Measurements from ENCODE around the gene UBE2L3.
"Not testable (repeated sequence)": the region's sequence is repeated elsewhere in the genome, so short reads cannot be mapped to it uniquely, and the experiment has no call there.

The UBE2L3 gene

GRCh38 chr22:21605887-21606564 is 38.5 kb downstream of the UBE2L3 start:
- no peak overlapping the region for H3K4me3 ChIP-seq (ENCODE audit: control insufficient read depth, low read depth, low read length)
- DNase-seq (ENCODE audit: low read depth) = no peak
- TF ChIP-seq, protein P1, sequence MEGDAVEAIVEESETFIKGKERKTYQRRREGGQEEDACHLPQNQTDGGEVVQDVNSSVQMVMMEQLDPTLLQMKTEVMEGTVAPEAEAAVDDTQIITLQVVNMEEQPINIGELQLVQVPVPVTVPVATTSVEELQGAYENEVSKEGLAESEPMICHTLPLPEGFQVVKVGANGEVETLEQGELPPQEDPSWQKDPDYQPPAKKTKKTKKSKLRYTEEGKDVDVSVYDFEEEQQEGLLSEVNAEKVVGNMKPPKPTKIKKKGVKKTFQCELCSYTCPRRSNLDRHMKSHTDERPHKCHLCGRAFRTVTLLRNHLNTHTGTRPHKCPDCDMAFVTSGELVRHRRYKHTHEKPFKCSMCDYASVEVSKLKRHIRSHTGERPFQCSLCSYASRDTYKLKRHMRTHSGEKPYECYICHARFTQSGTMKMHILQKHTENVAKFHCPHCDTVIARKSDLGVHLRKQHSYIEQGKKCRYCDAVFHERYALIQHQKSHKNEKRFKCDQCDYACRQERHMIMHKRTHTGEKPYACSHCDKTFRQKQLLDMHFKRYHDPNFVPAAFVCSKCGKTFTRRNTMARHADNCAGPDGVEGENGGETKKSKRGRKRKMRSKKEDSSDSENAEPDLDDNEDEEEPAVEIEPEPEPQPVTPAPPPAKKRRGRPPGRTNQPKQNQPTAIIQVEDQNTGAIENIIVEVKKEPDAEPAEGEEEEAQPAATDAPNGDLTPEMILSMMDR (IDR thresholded peaks at IDR 0.05; ENCODE audit: control insufficient read depth, insufficient read depth, low read depth, low read length, missing control alignments) = no peak

DNA sequence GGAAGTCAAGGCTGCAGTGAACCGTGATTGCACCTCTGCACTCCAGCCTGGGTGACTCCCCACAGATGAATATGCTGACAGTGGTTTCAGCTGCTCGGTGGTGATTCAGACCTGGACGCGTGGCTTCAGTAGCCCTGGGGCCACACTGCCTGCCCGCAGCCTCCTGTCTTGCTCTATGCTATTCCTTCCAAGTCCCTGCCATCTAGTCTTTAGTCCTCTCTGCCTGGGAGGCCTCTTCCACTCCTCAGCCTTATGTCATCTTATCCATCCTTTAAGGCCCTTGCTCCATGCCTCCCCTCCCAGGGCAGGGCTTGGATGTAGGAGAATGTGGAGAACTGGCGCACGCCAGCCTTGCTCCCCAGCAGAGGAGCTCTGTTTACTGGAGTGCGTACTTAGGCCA is 39.3 kb downstream of the UBE2L3 start:
- DNase-seq (ENCODE audit: low read depth) = no peak
- H3K4me3 ChIP-seq (ENCODE audit: control insufficient read depth, low read depth, low read length) = no peak overlapping the region
- TF ChIP-seq, protein P1 (IDR thresholded peaks at IDR 0.05; ENCODE audit: control insufficient read depth, insufficient read depth, low read depth, low read length, missing control alignments) = no peak

DNA sequence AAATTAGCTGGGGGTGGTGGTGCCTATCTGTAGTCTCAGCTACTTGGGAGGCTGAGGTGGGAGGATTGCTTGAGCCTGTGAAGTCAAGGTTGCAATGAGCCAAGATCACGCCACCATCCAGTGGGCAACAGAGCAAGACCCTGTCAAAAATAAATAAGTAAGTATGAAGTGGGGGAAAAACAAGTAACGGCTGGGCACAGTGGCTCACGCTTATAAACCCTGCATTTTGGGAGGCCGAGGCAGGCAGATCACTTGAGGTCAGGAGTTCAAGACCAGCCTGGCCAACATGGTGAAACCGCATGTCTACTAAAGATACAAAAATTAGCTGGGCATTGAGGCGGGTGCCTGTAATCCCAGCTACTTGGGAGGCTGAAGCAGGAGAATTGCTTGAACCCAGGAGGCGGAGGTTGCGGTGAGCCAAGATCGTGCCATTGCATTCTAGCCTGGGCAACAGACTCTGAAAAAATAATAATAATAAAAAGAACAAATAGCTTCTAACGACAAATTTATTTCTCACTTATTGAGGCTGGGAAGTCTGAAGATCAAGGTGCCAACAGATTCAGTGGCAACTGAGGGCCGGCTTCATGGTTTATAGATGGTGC is 42.1 kb downstream of the UBE2L3 start:
- not testable (repeated sequence) for DNase-seq (ENCODE audit: low read depth); H3K4me3 ChIP-seq (ENCODE audit: control insufficient read depth, low read depth, low read length)

DNA sequence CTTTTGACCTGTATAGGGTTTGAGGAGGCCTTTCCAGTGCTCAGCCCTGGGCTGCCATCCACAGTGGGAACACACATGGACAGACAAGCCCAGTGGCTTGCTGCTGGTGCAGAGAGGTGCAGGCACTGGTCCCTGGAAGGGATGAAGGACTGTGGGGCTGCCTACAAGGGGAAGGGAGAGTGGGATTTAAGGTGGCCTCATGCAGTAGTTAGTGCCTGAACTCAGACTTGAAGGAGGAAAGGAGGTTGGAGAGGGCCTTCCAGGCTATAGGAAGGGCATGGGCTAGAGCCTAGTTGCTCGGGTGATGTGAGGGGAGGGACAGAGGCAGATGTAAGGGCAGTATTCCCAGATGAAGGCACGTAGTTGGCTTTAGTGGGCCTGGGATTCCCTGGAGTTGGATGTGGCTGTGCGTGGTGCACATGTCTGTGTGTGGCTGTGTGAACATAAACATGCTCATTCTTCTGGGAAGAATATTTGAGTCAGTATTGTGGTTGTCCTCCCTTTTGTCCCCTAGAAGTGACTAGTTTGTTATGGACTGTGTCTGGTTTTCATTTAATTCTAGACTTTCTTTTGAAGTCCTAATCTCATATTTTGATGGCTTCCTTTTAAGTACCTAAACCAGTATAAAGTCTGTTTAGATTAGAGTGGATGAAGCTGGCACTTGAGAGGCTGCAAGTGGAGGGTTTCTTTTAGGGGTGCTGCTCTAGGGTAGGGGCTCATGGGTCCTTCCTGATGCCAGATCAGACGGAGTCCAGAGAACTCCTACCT is 43.9 kb downstream of the UBE2L3 start:
- no peak overlapping the region for H3K4me3 ChIP-seq (ENCODE audit: control insufficient read depth, low read depth, low read length)
- DNase-seq (ENCODE audit: low read depth) = no peak
- TF ChIP-seq, protein P1 (IDR thresholded peaks at IDR 0.05; ENCODE audit: control insufficient read depth, insufficient read depth, low read depth, low read length, missing control alignments) = no peak

DNA sequence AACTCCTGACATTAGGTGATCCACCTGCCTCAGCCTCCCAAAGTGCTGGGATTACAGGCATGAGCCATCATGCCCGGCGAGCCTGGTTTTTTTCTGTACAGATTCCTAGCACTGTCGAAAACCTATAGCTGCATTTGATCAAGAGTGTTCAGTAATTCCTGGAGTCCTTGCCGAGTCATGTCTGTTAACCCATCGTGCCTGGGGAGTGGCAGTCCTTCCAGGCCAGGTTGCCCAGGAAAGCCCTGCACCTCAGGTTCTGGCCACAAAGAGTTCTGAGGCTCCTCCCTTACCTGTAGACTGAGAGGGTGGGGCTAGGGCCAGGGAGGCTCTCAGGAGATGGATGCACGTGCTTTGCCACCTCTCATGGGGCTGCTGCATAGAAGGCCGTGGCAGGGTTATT is 45.3 kb downstream of the UBE2L3 start:
- H3K4me3 ChIP-seq (ENCODE audit: control insufficient read depth, low read depth, low read length) = no peak overlapping the region
- no peak for DNase-seq (ENCODE audit: low read depth)
- TF ChIP-seq, protein P1 (IDR thresholded peaks at IDR 0.05; ENCODE audit: control insufficient read depth, insufficient read depth, low read depth, low read length, missing control alignments) = no peak

DNA sequence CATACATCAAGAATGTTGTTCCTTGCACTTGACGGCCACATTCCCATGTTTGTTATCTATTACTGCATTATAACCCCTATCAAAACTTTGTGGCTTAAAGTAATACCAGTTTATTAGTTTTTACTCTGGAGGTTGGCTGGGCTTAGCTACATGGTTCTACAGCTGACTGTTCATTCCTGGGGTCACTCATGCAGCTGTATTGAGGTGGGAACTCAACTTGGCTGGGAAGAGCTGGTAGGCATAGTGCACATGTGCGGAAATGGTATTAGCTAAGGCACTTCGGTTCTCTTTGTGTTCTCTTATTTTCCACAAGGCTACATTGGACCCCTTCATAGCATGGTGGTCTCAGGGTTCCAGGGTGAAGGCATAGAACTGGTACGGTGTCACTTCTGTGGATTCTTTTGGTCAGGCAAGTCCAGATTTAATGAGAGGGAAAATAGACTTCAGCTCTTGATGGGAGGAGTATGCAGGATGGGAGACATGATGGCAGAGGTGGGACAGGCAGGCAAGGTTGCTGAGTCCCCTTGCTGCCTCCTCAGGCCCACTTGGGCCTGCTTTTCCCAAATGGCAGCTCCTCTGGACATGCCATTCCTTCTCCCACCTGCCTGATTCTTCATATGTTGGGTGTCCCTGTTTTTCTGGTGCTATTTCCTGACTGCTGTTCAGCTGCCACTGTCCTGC is 46.2 kb downstream of the UBE2L3 start:
- no peak for DNase-seq (ENCODE audit: low read depth)
- TF ChIP-seq, protein P1 (IDR thresholded peaks at IDR 0.05; ENCODE audit: control insufficient read depth, insufficient read depth, low read depth, low read length, missing control alignments) = no peak
- H3K4me3 ChIP-seq (ENCODE audit: control insufficient read depth, low read depth, low read length) = no peak overlapping the region

Measured in AG09309 (cell line).